Endothelial cell of umbilical vein (primary cell): ENCODE data around the gene ATP1B3. TPM values are rescaled to one million over a fixed set of nuclear protein-coding genes. Genes with fewer than 3 reads are reported as not detected.
A peak's percentile ranks its signal among the peaks of the same experiment; 100 is the strongest.

Experiments used
- BruUV-seq: library from RNA; stranded (reverse); fragments of 400-500 nt; replicated peaks from 2 replicates; lab custom pipeline; 2021; lab: Mats Ljungman, UMichigan
- CTCF ChIA-PET: fragments of 300-600, 350-600 bp; sonication (Branson Sonifier 250); formaldehyde crosslinking; loops from one replicate; lab custom pipeline; 2021; ENCODE audit warnings: antibody characterized with exemption, inconsistent platforms; lab: Charles Lee
- POLR2A ChIA-PET: fragments of 300-600, 350-600 bp; sonication (Branson Sonifier 250); formaldehyde crosslinking; loops from one replicate; lab custom pipeline; 2021; ENCODE audit warnings: antibody characterized with exemption, inconsistent platforms; lab: Charles Lee
- DNase-seq: peaks from one replicate; pipeline ENCODE4 v3.0.0-alpha.2; 2011; ENCODE audit warnings: low read depth, low spot score
- FAIRE-seq: peaks from 2 replicates; lab custom pipeline; 2011; peaks lifted over from hg19 to GRCh38; lab: Jason Lieb, UNC
- H2AFZ ChIP-seq: 2 replicates; pipeline ENCODE4 v1.6.0; 2012; ENCODE audit warnings: low read depth, low read length, control low read depth, inconsistent platforms
- H3K27ac ChIP-seq: 2 replicates; pipeline ENCODE4 v1.5.1; 2011; ENCODE audit warnings: low read depth, mild to moderate bottlenecking, control low read depth, low read length, moderate library complexity; ENCODE audit not compliant: insufficient read depth
- H3K27me3 ChIP-seq, 2 experiments: 2 replicates each; pipeline versions ENCODE4 v1.6.0 to v1.6.1; 2011; ENCODE audit warnings: low read length in 2 of 2, mixed read lengths in 1 of 2; ENCODE audit not compliant: control insufficient read depth in 2 of 2, insufficient read depth in 2 of 2
- H3K36me3 ChIP-seq, 2 experiments: 2 replicates in 1 of 2; 3 replicates in 1 of 2; pipeline ENCODE4 v1.5.1; 2011; ENCODE audit warnings: low read length in 2 of 2, mild to moderate bottlenecking in 1 of 2, moderate library complexity in 1 of 2; ENCODE audit not compliant: control insufficient read depth in 2 of 2, insufficient read depth in 2 of 2; ENCODE audit errors: extremely low read depth in 1 of 2
- H3K4me1 ChIP-seq: 3 replicates; pipeline ENCODE4 v1.5.1; 2011; ENCODE audit warnings: mild to moderate bottlenecking, low read length; ENCODE audit not compliant: control insufficient read depth, insufficient read depth; ENCODE audit errors: extremely low read depth
- H3K4me2 ChIP-seq: 2 replicates; pipeline ENCODE4 v1.6.1; 2011; ENCODE audit warnings: low read length, control low read depth, mixed read lengths; ENCODE audit not compliant: insufficient read depth
- H3K4me3 ChIP-seq, 3 experiments: fragments of 200-600 bp in 1 of 3; sonication (generic), shearing (Covaris generic) in 1 of 3; replicated peaks in 1 of 3; 2 replicates each; pipeline ENCODE4 v1.5.1; 2011 to 2016; ENCODE audit warnings: control low read depth in 3 of 3, low read length in 3 of 3, mild to moderate bottlenecking in 2 of 3, inconsistent platforms in 1 of 3, low read depth in 1 of 3, moderate library complexity in 1 of 3; ENCODE audit not compliant: insufficient read depth in 1 of 3
- H3K79me2 ChIP-seq: 2 replicates; pipeline ENCODE4 v1.6.0; 2012; ENCODE audit warnings: low read length, inconsistent platforms; ENCODE audit not compliant: control insufficient read depth, insufficient read depth
- H3K9ac ChIP-seq: replicated peaks from 2 replicates; pipeline ENCODE3; 2011; ENCODE audit warnings: low read length, control low read depth; ENCODE audit not compliant: insufficient read depth; ENCODE audit errors: extremely low read depth
- H3K9me1 ChIP-seq: replicated peaks from 3 replicates; pipeline ENCODE4 v1.6.0; 2011; ENCODE audit warnings: mild to moderate bottlenecking, low read length; ENCODE audit not compliant: control insufficient read depth, insufficient read depth; ENCODE audit errors: extremely low read depth
- H3K9me3 ChIP-seq: replicated peaks from 2 replicates; pipeline ENCODE4 v1.5.1; 2012; ENCODE audit warnings: low read length, inconsistent platforms; ENCODE audit not compliant: control insufficient read depth, insufficient read depth
- H4K20me1 ChIP-seq: replicated peaks from 2 replicates; pipeline ENCODE3; 2011; ENCODE audit warnings: mild to moderate bottlenecking, low read length; ENCODE audit not compliant: control insufficient read depth, insufficient read depth; ENCODE audit errors: extremely low read depth
- CTCF ChIP-seq, 2 donors: IDR thresholded peaks; 1 replicate in 1 of 2; 2 replicates in 1 of 2; pipeline ENCODE4 v1.5.1; 2011; ENCODE audit warnings: low read length in 2 of 2, mild to moderate bottlenecking in 2 of 2, moderate library complexity in 2 of 2, control low read depth in 1 of 2, inconsistent platforms in 1 of 2, low read depth in 1 of 2; ENCODE audit not compliant: insufficient read depth in 1 of 2; ENCODE audit errors: extremely low read depth in 1 of 2
- EZH2 ChIP-seq: IDR thresholded peaks from 2 replicates; pipeline ENCODE4 v1.6.1; 2012; ENCODE audit warnings: borderline replicate concordance, low read depth, mild to moderate bottlenecking, moderate library complexity, low read length, inconsistent platforms; ENCODE audit not compliant: severe bottlenecking
- FOS ChIP-seq: IDR thresholded peaks from 2 replicates; pipeline ENCODE4 v1.6.1; 2011; ENCODE audit warnings: mild to moderate bottlenecking, low read length, moderate library complexity, borderline replicate concordance; ENCODE audit not compliant: insufficient read depth
- GATA2 ChIP-seq: IDR thresholded peaks from 2 replicates; pipeline ENCODE4 v1.7.0; 2011; ENCODE audit warnings: low read depth, mild to moderate bottlenecking, moderate library complexity, mixed read lengths, low read length; ENCODE audit not compliant: insufficient read length, insufficient read depth
- JUN ChIP-seq: IDR thresholded peaks from 2 replicates; pipeline ENCODE4 v1.6.1; 2011; ENCODE audit warnings: borderline replicate concordance, low read depth; ENCODE audit not compliant: insufficient read length, insufficient read depth
- MAX ChIP-seq: IDR thresholded peaks from 2 replicates; pipeline ENCODE4 v1.6.1; 2011; ENCODE audit not compliant: insufficient read depth, insufficient read length
- POLR2A ChIP-seq: IDR thresholded peaks from 2 replicates; pipeline ENCODE4 v1.6.1; 2012; ENCODE audit warnings: low read depth, mild to moderate bottlenecking, control low read depth, low read length
- POLR2AphosphoS5 ChIP-seq: IDR thresholded peaks from 2 replicates; pipeline ENCODE4 v1.6.1; 2012; ENCODE audit warnings: low read depth, mild to moderate bottlenecking, control low read depth, low read length, moderate library complexity; ENCODE audit not compliant: insufficient read depth
- dilution Hi-C: fragments of 300-500 bp; cut with MboI; formaldehyde crosslinking; loops from one replicate; pipeline ENCODE4 v1.15.0; 2019; ENCODE audit warnings: low sequenced_read_pairs; ENCODE audit not compliant: extremely low pct_ligation_motif_present
- intact Hi-C: fragments of 100-400 bp; cut with micrococcal nuclease; formaldehyde crosslinking; loops from one replicate; pipeline ENCODE4 v1.10.0; 2022
- polyA plus RNA-seq, 4 experiments: library from polyadenylated mRNA; depleted of rRNA in 3 of 4; stranded (reverse) in 3 of 4; unstranded in 1 of 4; fragments of >200 nt; gene quantifications; 2 replicates each; pipeline versions ENCODE4 v1.2.1 to v1.2.3, GENCODE V29; 2011 to 2012; ENCODE audit warnings: missing spikeins in 1 of 4
- total RNA-seq: library from RNA; stranded (reverse); gene quantifications from 2 replicates; pipeline ENCODE4 v1.2.3, GENCODE V29; 2021

The ATP1B3 gene
- total and polyA plus RNA-seq, 2 donors (not counting 3 experiments of a cell fraction or from before 2014, with no cell fraction given) = 227 to 279 TPM

GRCh38 chr3:141851411-141851810 is 25.0 kb upstream of the ATP1B3 start:
- no peak for TF ChIP-seq CTCF (IDR thresholded peaks at IDR 0.05; ENCODE audit: extremely low read depth in 1 of 2, insufficient read depth in 1 of 2, low read depth in 1 of 2, low read length in 2 of 2)
- TF ChIP-seq GATA2 = peak; percentile 21
- TF ChIP-seq FOS = peak; percentile 44
- no peak for TF ChIP-seq POLR2A
- TF ChIP-seq MAX = no peak
- TF ChIP-seq EZH2 = no peak
- no peak for TF ChIP-seq POLR2AphosphoS5
- peak; percentile 67 for TF ChIP-seq JUN
- DNase-seq (peak; percentile 87), FAIRE-seq (peak; percentile 98)
- no peak overlapping the region for H3K4me3 ChIP-seq
- intact Hi-C loops = loop anchor here (1.0 kb wide), 1 partner anchor 10 kb away; no protein-coding TSS in a partner anchor
- peaks cover 9% of the 10 kb centered on the region for H3K4me1 ChIP-seq
- no peak overlapping the region for H3K9ac ChIP-seq
- no peaks in the 10 kb centered on the region for H3K79me2 ChIP-seq
- CTCF ChIA-PET = interaction anchor here (0.6 to 1.7 kb wide), 8 partner anchors 9 to 238 kb away, joined by 3 to 11 read pairs (median 4); no protein-coding TSS in a partner anchor
- no peaks in the 10 kb centered on the region for H3K27me3 ChIP-seq
- no peaks in the 10 kb centered on the region for H4K20me1 ChIP-seq
- peak overlapping the region; percentile 13 for H2AFZ ChIP-seq
- H3K36me3 ChIP-seq = no peaks in the 10 kb centered on the region
- dilution Hi-C loops = no loop called here
- POLR2A ChIA-PET = no interaction called here
- no peak overlapping the region for H3K4me2 ChIP-seq
- no peaks in the 10 kb centered on the region for H3K9me1 ChIP-seq
- BruUV-seq = no TSS peak
- no peaks in the 10 kb centered on the region for H3K9me3 ChIP-seq
- H3K27ac ChIP-seq = no peak overlapping the region
